Measurements from ENCODE around the gene GALNT16.

GALNT16 gene

DNA sequence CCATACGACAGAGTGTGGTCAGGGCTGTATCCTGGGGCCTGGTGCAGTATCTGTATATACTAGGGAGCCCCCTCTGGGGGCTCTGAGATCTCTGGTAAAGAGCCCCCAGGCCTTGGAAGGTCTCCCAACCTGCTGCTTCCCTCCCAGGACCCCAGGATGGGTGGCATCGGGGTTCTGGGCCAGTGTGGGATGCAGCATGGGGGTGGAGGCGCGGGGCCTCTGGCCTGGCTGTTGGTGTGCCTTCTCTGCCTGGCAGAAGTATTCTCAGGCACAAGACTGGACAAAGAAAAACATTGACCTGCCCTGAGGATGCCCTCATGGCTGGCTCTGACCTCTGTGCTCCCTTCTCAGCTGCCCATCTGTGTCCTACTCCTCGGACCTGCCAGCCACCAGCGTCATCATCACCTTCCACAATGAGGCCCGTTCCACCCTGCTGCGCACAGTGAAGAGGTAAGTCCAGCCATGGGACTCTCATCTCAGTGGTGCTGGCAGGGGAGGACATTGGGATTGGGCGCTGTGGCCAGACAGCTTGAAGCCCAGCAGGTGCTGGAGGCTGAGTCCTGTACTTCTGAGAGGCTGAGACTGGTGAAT lies 64.5 kb downstream of the GALNT16 start:
- TF ChIP-seq, protein P1, sequence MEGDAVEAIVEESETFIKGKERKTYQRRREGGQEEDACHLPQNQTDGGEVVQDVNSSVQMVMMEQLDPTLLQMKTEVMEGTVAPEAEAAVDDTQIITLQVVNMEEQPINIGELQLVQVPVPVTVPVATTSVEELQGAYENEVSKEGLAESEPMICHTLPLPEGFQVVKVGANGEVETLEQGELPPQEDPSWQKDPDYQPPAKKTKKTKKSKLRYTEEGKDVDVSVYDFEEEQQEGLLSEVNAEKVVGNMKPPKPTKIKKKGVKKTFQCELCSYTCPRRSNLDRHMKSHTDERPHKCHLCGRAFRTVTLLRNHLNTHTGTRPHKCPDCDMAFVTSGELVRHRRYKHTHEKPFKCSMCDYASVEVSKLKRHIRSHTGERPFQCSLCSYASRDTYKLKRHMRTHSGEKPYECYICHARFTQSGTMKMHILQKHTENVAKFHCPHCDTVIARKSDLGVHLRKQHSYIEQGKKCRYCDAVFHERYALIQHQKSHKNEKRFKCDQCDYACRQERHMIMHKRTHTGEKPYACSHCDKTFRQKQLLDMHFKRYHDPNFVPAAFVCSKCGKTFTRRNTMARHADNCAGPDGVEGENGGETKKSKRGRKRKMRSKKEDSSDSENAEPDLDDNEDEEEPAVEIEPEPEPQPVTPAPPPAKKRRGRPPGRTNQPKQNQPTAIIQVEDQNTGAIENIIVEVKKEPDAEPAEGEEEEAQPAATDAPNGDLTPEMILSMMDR (IDR thresholded peaks at IDR 0.05; ENCODE audit: borderline replicate concordance, control extremely low read depth, extremely low read depth, insufficient read depth, missing control alignments) = no peak
- no peak for DNase-seq (ENCODE audit: low spot score)
- in situ Hi-C loops (cut with MboI; ENCODE audit: low sequenced_read_pairs, unreplicated experiment) = no loop called here

DNA sequence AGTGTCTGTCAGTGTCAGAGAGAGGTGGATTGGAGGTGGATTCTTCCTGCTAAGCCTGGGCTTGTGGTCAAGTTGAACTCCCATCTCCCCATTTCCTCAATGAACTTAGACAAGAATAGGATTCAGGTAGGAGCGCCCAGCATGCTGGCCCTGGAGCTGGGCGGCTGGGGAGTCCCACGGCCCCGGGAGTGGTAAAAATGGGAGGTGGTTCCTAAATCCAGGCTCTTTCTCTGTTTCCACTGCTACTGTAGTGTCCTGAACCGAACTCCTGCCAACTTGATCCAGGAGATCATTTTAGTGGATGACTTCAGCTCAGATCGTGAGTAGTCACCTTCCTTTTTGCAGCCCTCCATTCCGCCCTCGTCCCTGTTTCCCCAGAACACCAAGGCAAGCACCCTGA lies 65.1 kb downstream of the GALNT16 start:
- no peak for DNase-seq (ENCODE audit: low spot score)
- TF ChIP-seq, protein P1 (IDR thresholded peaks at IDR 0.05; ENCODE audit: borderline replicate concordance, control extremely low read depth, extremely low read depth, insufficient read depth, missing control alignments) = no peak
- in situ Hi-C loops (cut with MboI; ENCODE audit: low sequenced_read_pairs, unreplicated experiment) = no loop called here

DNA sequence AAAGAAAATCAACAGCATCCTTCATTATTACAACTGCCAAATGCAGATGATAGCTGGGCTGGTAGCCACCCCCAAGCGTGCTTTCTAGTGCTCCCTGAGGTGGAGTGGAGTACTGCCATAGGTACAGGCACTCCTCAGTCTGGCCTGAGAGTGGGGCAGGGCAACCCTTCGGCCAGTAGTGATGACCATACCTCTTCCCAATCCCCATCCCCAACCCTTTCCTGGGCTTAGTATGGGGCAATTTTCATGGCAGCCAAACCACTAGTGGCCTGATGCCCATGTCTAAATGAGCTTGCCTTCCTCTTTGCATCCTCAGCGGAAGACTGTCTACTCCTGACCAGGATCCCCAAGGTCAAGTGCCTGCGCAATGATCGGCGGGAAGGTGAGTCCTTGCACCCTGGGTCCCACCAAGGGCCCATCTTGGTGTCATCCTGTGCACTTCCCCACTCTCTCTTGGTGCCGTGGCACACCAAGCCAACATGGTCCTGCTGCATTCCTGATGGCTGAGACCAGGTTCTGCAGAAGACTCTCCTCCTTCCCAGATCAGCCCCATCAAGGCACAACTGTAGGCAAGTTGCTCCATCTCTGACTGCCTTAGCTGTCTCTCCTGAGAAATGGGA lies 65.8 kb downstream of the GALNT16 start:
- TF ChIP-seq, protein P1 (IDR thresholded peaks at IDR 0.05; ENCODE audit: borderline replicate concordance, control extremely low read depth, extremely low read depth, insufficient read depth, missing control alignments) = no peak
- DNase-seq (ENCODE audit: low spot score) = no peak
- in situ Hi-C loops (cut with MboI; ENCODE audit: low sequenced_read_pairs, unreplicated experiment) = no loop called here

DNA sequence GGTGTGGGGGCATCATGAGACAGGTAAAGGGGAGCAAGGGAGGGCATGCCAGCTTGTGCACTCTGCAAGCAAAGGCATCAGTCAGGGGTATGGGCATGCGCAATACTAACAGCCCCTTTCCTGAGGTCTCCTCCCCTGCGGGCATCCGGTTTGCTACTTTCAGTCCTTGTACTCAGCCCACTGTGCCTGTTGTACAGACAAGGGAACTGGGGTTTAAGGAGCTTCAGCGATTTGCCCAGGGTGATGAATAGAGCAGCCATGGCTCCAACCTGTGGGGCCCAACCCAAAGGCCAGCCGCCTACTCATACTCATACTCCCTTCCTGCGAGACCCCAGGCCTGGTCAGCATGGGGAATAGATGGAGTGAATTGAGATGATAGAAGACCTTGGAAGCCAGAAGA lies 66.7 kb downstream of the GALNT16 start:
- TF ChIP-seq, protein P1 (IDR thresholded peaks at IDR 0.05; ENCODE audit: borderline replicate concordance, control extremely low read depth, extremely low read depth, insufficient read depth, missing control alignments) = no peak
- in situ Hi-C loops (cut with MboI; ENCODE audit: low sequenced_read_pairs, unreplicated experiment) = no loop called here
- DNase-seq (ENCODE audit: low spot score) = no peak

DNA sequence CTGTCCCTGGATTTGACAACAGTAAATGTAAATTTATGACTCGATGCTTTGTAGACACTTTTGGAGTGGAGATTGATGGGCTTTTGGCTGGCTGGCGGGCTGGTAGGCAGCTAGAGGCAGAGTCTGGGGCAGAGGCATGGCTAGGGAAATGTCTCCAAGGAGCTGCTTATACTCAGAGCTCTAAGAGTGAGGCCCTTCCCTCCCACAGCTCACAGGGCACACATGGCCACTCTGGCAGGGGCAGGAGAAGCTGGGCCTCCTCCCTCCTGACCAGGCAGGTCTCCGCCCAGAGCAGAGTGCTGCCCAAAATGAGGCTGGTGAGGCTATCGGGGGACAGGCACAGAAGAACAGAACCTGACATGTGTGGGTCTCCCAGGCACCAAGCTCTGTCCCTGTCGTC lies 67.5 kb downstream of the GALNT16 start:
- no peak for DNase-seq (ENCODE audit: low spot score)
- in situ Hi-C loops (cut with MboI; ENCODE audit: low sequenced_read_pairs, unreplicated experiment) = no loop called here
- TF ChIP-seq, protein P1 (IDR thresholded peaks at IDR 0.05; ENCODE audit: borderline replicate concordance, control extremely low read depth, extremely low read depth, insufficient read depth, missing control alignments) = no peak

DNA sequence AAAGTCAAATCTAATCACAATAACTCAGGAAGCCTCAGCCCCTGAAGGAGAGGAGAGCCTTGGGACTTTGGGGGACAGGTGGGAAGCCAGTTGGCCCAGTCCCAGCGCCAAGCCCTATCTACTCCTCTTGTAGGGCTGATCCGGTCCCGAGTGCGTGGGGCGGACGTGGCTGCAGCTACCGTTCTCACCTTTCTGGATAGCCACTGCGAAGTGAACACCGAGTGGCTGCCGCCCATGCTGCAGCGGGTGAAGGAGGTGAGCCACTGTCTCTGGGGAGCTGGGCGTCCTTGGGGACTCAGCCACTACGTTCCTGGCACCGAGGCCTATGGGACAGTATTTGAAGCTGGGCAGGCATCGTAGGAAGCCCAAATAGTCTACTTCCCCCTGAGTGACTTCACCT lies 68.4 kb downstream of the GALNT16 start:
- TF ChIP-seq, protein P1 (IDR thresholded peaks at IDR 0.05; ENCODE audit: borderline replicate concordance, control extremely low read depth, extremely low read depth, insufficient read depth, missing control alignments) = no peak
- DNase-seq (ENCODE audit: low spot score) = no peak
- in situ Hi-C loops (cut with MboI; ENCODE audit: low sequenced_read_pairs, unreplicated experiment) = no loop called here
